ENCODE data around the gene CHMP6. TPM values are rescaled to one million over a fixed set of nuclear protein-coding genes. Genes with fewer than 3 reads are reported as not detected.

CHMP6 gene
- total and polyA plus RNA-seq, 8 donors: 5.4 to 117 (median 24.5) TPM

GRCh38 chr17:81037026-81037797 lies 45.6 kb downstream of the CHMP6 start:
- Histone ChIP-seq H3K9me3 (no peaks in the 10 kb centered on the region), H3K4me3 (peak overlapping the region; percentile 71 to 80 (median 72)), H3K36me3 (peaks cover 0 to 15% (median 6%) of the 10 kb centered on the region in 4 donors), H3K27ac (peak overlapping the region; percentile 64 to 89 (median 82)), H3K4me1 (peaks cover 70 to 88% (median 82%) of the 10 kb centered on the region in 4 donors), H3K27me3 (no peaks in the 10 kb centered on the region)
- peak; percentile 86 to 91 for DNase-seq
- TF ChIP-seq CTCF (IDR thresholded peaks at IDR 0.05) (no peak), EP300 (IDR thresholded peaks at IDR 0.05) (no peak), POLR2A (IDR thresholded peaks at IDR 0.05) (peak in 1 of 4 donors; percentile 36), POLR2AphosphoS5 (IDR thresholded peaks at IDR 0.05) (peak; percentile 75 to 88 (median 86))
- 33 to 61% (median 50%) methylated on average over 17 to 28 of the region's 28 CpGs for WGBS, 5 donors
- intact Hi-C loops (cut with DNase I; ENCODE audit: low total_unique reads): no loop called here

GRCh38 chr17:81037798-81038733 lies 46.4 kb downstream of the CHMP6 start:
- 36 to 65% (median 55%) methylated on average over 23 to 30 of the region's 30 CpGs for WGBS, 5 donors
- H3K27ac ChIP-seq: peak overlapping the region; percentile 64 to 89 (median 82)
- no peaks in the 10 kb centered on the region for H3K9me3 ChIP-seq
- no peaks in the 10 kb centered on the region for H3K27me3 ChIP-seq
- intact Hi-C loops (cut with DNase I; ENCODE audit: low total_unique reads): no loop called here
- H3K4me3 ChIP-seq: peak overlapping the region; percentile 71 to 80 (median 72)
- DNase-seq: peak in 1 of 2 donors; percentile 84
- peaks cover 0 to 7% (median 0%) of the 10 kb centered on the region in 4 donors for H3K36me3 ChIP-seq
- peaks cover 74 to 88% (median 80%) of the 10 kb centered on the region in 4 donors for H3K4me1 ChIP-seq
- TF ChIP-seq POLR2A (IDR thresholded peaks at IDR 0.05): no peak
- peak in 2 of 3 donors; percentile 18 to 51 for TF ChIP-seq POLR2AphosphoS5 (IDR thresholded peaks at IDR 0.05)

GRCh38 chr17:81039096-81039495 lies 47.5 kb downstream of the CHMP6 start:
- WGBS, 5 donors: 78 to 93% (median 87%) methylated on average over 9 to 16 of the region's 16 CpGs
- intact Hi-C loops (cut with DNase I; ENCODE audit: low total_unique reads): no loop called here
- H3K9me3 ChIP-seq: no peaks in the 10 kb centered on the region
- peaks cover 74 to 88% (median 80%) of the 10 kb centered on the region in 4 donors for H3K4me1 ChIP-seq
- peak overlapping the region in 3 of 5 donors; percentile 20 to 89 (median 82) for H3K27ac ChIP-seq
- no peaks in the 10 kb centered on the region for H3K27me3 ChIP-seq
- H3K4me3 ChIP-seq: peak overlapping the region in 2 of 4 donors; percentile 3 to 73
- peaks cover 0 to 7% (median 0%) of the 10 kb centered on the region in 4 donors for H3K36me3 ChIP-seq
- TF ChIP-seq POLR2A (IDR thresholded peaks at IDR 0.05): no peak
- TF ChIP-seq CTCF (IDR thresholded peaks at IDR 0.05): no peak
- TF ChIP-seq EP300 (IDR thresholded peaks at IDR 0.05): no peak
- no peak for TF ChIP-seq POLR2AphosphoS5 (IDR thresholded peaks at IDR 0.05)
- no peak for DNase-seq

- peak in 1 of 3 donors; percentile 30 for TF ChIP-seq POLR2AphosphoS5 (IDR thresholded peaks at IDR 0.05)
- TF ChIP-seq CTCF (IDR thresholded peaks at IDR 0.05): no peak
- Histone ChIP-seq H3K36me3 (peaks cover 0 to 7% (median 0%) of the 10 kb centered on the region in 4 donors), H3K9me3 (no peaks in the 10 kb centered on the region), H3K27me3 (no peaks in the 10 kb centered on the region), H3K27ac (peak overlapping the region in 3 of 5 donors; percentile 40 to 89 (median 82)), H3K4me3 (no peak overlapping the region), H3K4me1 (peaks cover 81 to 96% (median 88%) of the 10 kb centered on the region in 4 donors)
- DNase-seq: no peak
- intact Hi-C loops (cut with DNase I; ENCODE audit: low total_unique reads): loop anchor here (5.0 kb wide), 1 partner anchor 47 kb away; no protein-coding TSS in a partner anchor
- WGBS, 5 donors: 49 to 70% (median 58%) methylated on average over 12 to 28 of the region's 28 CpGs
Measured at GRCh38 chr17:81039854-81040758, 48.5 kb downstream of the CHMP6 start.
